GM20000 (cell line): Measurements from ENCODE around the gene ATF1.
"Not testable (repeated sequence)": the region's sequence is repeated elsewhere in the genome, so short reads cannot be mapped to it uniquely, and the experiment has no call there.

Experiments used
- DNase-seq: peaks from one replicate; pipeline ENCODE4 v3.0.0; 2012; ENCODE audit warnings: low spot score
- CTCF ChIP-seq: IDR thresholded peaks from 2 replicates; pipeline ENCODE4 v1.5.1; 2012; ENCODE audit warnings: mild to moderate bottlenecking, control low read depth; ENCODE audit errors: extremely low read depth, missing control alignments

The ATF1 gene

GRCh38 chr12:50848963-50849362, 85.1 kb downstream of the ATF1 start:
- no peak for TF ChIP-seq CTCF
- DNase-seq: no peak

- DNase-seq: not testable (repeated sequence)
Measured at GRCh38 chr12:50855218-50855617, 91.3 kb downstream of the ATF1 start.

DNA sequence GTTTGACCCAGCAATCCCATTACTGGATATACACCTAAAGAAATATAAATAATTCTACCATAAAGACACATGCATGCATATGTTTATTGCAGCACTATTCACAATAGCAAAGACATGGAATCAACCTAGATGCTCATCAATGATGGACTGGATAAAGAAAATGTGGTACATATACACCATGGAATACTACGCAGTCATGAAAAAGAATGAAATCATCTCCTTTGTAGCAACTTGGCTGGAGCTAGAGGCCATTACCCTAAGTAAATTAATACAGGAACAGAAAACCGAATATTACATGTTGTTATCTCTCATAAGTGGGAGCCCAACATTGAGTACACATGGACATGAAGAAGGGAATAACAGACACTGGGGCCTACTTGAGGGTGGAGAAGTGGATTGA, 91.8 kb downstream of the ATF1 start:
- not testable (repeated sequence) for DNase-seq

DNA sequence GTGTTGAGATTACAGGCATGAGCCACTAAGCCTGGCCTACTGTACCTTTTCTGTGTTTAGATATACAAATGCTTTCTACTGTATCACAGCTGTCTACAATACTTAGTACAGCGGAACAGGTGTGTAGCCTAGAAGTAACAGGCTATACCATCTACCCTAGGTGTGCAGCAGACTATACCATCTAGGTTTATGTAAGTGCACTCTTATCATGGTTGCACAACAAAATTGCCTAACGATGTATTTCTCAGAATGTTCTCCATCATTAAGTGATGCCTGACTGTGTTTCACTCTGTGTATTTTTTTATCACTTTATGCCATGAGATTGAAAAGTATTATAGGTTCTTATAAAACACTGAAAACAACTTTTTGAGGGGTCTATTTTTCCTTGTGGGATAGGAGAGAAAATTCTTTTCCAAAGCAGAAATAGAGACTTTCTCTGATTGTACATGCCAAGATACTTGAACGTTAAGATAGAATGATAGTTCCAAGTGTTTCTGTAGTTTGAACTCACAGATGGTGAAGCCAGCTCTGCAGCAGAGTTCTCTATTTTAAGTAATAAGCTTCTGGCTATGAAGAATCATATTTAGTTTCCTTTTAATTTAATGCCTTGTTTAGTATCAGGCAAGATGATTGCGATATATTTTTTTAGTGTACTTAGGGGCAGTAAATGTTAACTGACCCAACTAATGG, 95.9 kb downstream of the ATF1 start:
- TF ChIP-seq CTCF: no peak
- DNase-seq: no peak

DNA sequence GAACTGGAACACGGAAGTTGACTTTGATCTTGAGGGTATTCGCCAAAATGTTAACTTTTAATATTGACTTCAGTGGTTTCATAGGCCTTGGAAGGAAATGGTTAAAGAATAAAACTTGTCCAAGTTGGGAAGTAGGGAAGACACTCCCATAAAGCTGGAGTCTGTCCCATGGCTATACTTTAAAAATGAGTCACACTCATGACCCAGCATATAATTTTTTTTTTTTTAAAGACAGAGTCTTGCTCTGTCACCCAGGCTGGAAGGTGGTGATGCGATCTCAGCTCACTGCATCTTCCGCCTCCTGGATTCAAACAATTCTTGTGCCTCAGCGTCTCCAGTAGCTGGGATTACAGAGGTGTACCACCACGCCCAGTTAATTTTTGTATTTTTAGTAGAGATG, 98.4 kb downstream of the ATF1 start:
- no peak for DNase-seq
- TF ChIP-seq CTCF: no peak

GRCh38 chr12:50865266-50865665, 101.4 kb downstream of the ATF1 start:
- no peak for TF ChIP-seq CTCF
- DNase-seq: no peak

GRCh38 chr12:50868881-50869280, 105.0 kb downstream of the ATF1 start:
- DNase-seq: not testable (repeated sequence)
